Endodermal cell (in vitro differentiated cells): ENCODE results near the gene STEAP4. TPM values are rescaled to one million over a fixed set of nuclear protein-coding genes. Genes with fewer than 3 reads are reported as not detected.

Source experiments
- DNase-seq: peaks from one replicate; pipeline ENCODE4 v3.0.0-alpha.2; 2017
- H3K27ac ChIP-seq: 2 replicates; pipeline ENCODE4 v1.5.1; 2013; ENCODE audit warnings: mild to moderate bottlenecking, low read depth, low read length, moderate library complexity
- H3K27me3 ChIP-seq: 2 replicates; pipeline ENCODE4 v1.6.1; 2013; ENCODE audit warnings: mild to moderate bottlenecking, low read length, moderate library complexity; ENCODE audit not compliant: insufficient read depth, control insufficient read depth, poor library complexity, severe bottlenecking
- H3K36me3 ChIP-seq: 2 replicates; pipeline ENCODE4 v1.7.0; 2013; ENCODE audit warnings: mild to moderate bottlenecking, low read length, moderate library complexity; ENCODE audit not compliant: control insufficient read depth, insufficient read depth
- H3K4me1 ChIP-seq: one replicate; pipeline ENCODE4 v1.7.0; 2013; ENCODE audit warnings: low read length; ENCODE audit not compliant: control insufficient read depth, insufficient read depth
- H3K4me3 ChIP-seq: 2 replicates; pipeline ENCODE4 v1.5.1; 2013; ENCODE audit warnings: mild to moderate bottlenecking, low read length, moderate library complexity
- H3K9ac ChIP-seq: 2 replicates; pipeline ENCODE4 v1.6.1; 2013; ENCODE audit warnings: mild to moderate bottlenecking, low read length, moderate library complexity; ENCODE audit not compliant: poor library complexity, severe bottlenecking; ENCODE audit errors: extremely low read depth
- H3K9me3 ChIP-seq: 2 replicates; pipeline ENCODE4 v1.6.1; 2013; ENCODE audit warnings: mild to moderate bottlenecking, low read length, moderate library complexity; ENCODE audit not compliant: control insufficient read depth
- H3K27ac Mint-ChIP-seq: 2 replicates; pipeline ENCODE4 v1.8.0; 2020; ENCODE audit warnings: mixed read lengths
- H3K27me3 Mint-ChIP-seq: 2 replicates; pipeline ENCODE4 v1.8.0; 2021; ENCODE audit warnings: mild to moderate bottlenecking, mixed read lengths; ENCODE audit not compliant: insufficient read depth
- H3K36me3 Mint-ChIP-seq: 2 replicates; pipeline ENCODE4 v1.8.0; 2020; ENCODE audit warnings: low read depth, mixed read lengths
- H3K4me1 Mint-ChIP-seq: 2 replicates; pipeline ENCODE4 v1.8.0; 2020; ENCODE audit warnings: mixed read lengths
- H3K4me3 Mint-ChIP-seq: 2 replicates; pipeline ENCODE4 v1.8.0; 2020; ENCODE audit warnings: mild to moderate bottlenecking, moderate library complexity, mixed read lengths
- H3K9me3 Mint-ChIP-seq: 2 replicates; pipeline ENCODE4 v1.8.0; 2020; ENCODE audit warnings: mild to moderate bottlenecking, mixed read lengths
- CTCF ChIP-seq: fragments of 200-600 bp; sonication (generic); conservative IDR thresholded peaks from 2 replicates; pipeline ENCODE4 v1.5.0; 2021; ENCODE audit warnings: antibody characterized with exemption, mild to moderate bottlenecking
- WGBS, 2 experiments: methylation state at CpG; one replicate each; pipeline versions ENCODE4 v1.1.5 to v1.1.7; 2013; ENCODE audit warnings: missing lambda C conversion rate in 2 of 2, mixed read lengths in 1 of 2; ENCODE audit not compliant: insufficient coverage in 1 of 2, insufficient read length in 1 of 2; 5-methylcytosine and 5-hydroxymethylcytosine counted together
- total RNA-seq, 2 donors: library from RNA; stranded (reverse); fragmentation: NEBNext Ultra II Directional in 1 of 2; extraction: Animal tissue kit (Norgen Biotek cat#: 25700) in 1 of 2; gene quantifications; 2 replicates in 1 of 2; 3 replicates in 1 of 2; pipeline ENCODE4 v1.2.1, GENCODE V29; 2021

Gene STEAP4
- total RNA-seq, 2 donors from 2014 or later, result not detected

GRCh38 chr7:88307412-88307811 is 718 bp upstream of the STEAP4 start:
- H3K4me3 Mint-ChIP-seq, result no peak overlapping the region
- 92 to 93% methylated on average over 2 of the region's 2 CpGs for WGBS, 2 experiments

GRCh38 chr7:88305044-88305443 is 1.6 kb downstream of the STEAP4 start:
- no peak for DNase-seq
- Histone ChIP-seq H3K4me3 (no peak overlapping the region), H3K36me3 (no peaks in the 10 kb centered on the region), H3K4me1 (no peaks in the 10 kb centered on the region), H3K27me3 (peaks cover 32% of the 10 kb centered on the region), H3K9me3 (no peaks in the 10 kb centered on the region), H3K9ac (no peak overlapping the region), H3K27ac (no peak overlapping the region)
- Mint-ChIP-seq H3K36me3 (no peaks in the 10 kb centered on the region), H3K9me3 (no peaks in the 10 kb centered on the region), H3K4me3 (no peak overlapping the region), H3K4me1 (no peaks in the 10 kb centered on the region), H3K27ac (no peak overlapping the region), H3K27me3 (peaks cover 31% of the 10 kb centered on the region)
- no peak for TF ChIP-seq CTCF
- 87 to 100% methylated on average over 2 to 3 of the region's 3 CpGs for WGBS, 2 experiments

More at GRCh38 chr7:88307412-88307811, 718 bp upstream of the STEAP4 start:
- no peak for TF ChIP-seq CTCF
- Histone ChIP-seq H3K9ac (no peak overlapping the region), H3K9me3 (no peaks in the 10 kb centered on the region), H3K4me1 (no peaks in the 10 kb centered on the region), H3K36me3 (no peaks in the 10 kb centered on the region), H3K4me3 (no peak overlapping the region), H3K27me3 (peaks cover 32% of the 10 kb centered on the region), H3K27ac (no peak overlapping the region)
- no peak for DNase-seq
- H3K27ac Mint-ChIP-seq, result no peak overlapping the region
- no peaks in the 10 kb centered on the region for H3K4me1 Mint-ChIP-seq
- peaks cover 31% of the 10 kb centered on the region for H3K27me3 Mint-ChIP-seq
- no peaks in the 10 kb centered on the region for H3K9me3 Mint-ChIP-seq
- no peaks in the 10 kb centered on the region for H3K36me3 Mint-ChIP-seq

- peaks cover 26% of the 10 kb centered on the region for H3K27me3 ChIP-seq
- WGBS, 2 experiments, result 86 to 94% methylated on average over 4 to 6 of the region's 6 CpGs
- DNase-seq, result no peak
- no peak overlapping the region for H3K27ac Mint-ChIP-seq
- H3K9me3 Mint-ChIP-seq, result no peaks in the 10 kb centered on the region
- no peaks in the 10 kb centered on the region for H3K36me3 ChIP-seq
- H3K9ac ChIP-seq, result no peak overlapping the region
- H3K36me3 Mint-ChIP-seq, result no peaks in the 10 kb centered on the region
- no peaks in the 10 kb centered on the region for H3K4me1 Mint-ChIP-seq
- no peak overlapping the region for H3K4me3 ChIP-seq
- H3K27me3 Mint-ChIP-seq, result peaks cover 27% of the 10 kb centered on the region
- TF ChIP-seq CTCF, result no peak
- H3K9me3 ChIP-seq, result no peaks in the 10 kb centered on the region
- H3K4me1 ChIP-seq, result no peaks in the 10 kb centered on the region
- H3K27ac ChIP-seq, result no peak overlapping the region
- no peak overlapping the region for H3K4me3 Mint-ChIP-seq
Observed at GRCh38 chr7:88302486-88302885, 4.2 kb downstream of the STEAP4 start.
